SU-DHL-6 (cell line): Measurements from ENCODE around the gene PLAGL2.

Experiments
- CTCF ChIP-seq: fragments of 200-600 bp; sonication (generic); IDR thresholded peaks from one replicate; pipeline ENCODE4 v1.5.1; 2017; ENCODE audit warnings: antibody characterized with exemption, mild to moderate bottlenecking, low read length, moderate library complexity; ENCODE audit not compliant: insufficient read depth, poor library complexity, severe bottlenecking
- EZH2phosphoT487 ChIP-seq: fragments of 200-600 bp; sonication (generic), shearing (Covaris generic); conservative IDR thresholded peaks from 2 replicates; pipeline ENCODE4 v1.6.1; 2018; ENCODE audit warnings: mild to moderate bottlenecking, antibody characterized with exemption, low read length, moderate library complexity, mixed read lengths

- no peak for TF ChIP-seq CTCF
- no peak for TF ChIP-seq EZH2phosphoT487
Observed at GRCh38 chr20:32189123-32189410, 18.5 kb downstream of the PLAGL2 start.
